Right forelimb (tissue), 1 donor: ENCODE data around the gene KCNK2.

ENCODE experiments used
- DNase-seq: peaks from one replicate; pipeline ENCODE4 v3.0.0-alpha.2; 2018

KCNK2 gene, protein sequence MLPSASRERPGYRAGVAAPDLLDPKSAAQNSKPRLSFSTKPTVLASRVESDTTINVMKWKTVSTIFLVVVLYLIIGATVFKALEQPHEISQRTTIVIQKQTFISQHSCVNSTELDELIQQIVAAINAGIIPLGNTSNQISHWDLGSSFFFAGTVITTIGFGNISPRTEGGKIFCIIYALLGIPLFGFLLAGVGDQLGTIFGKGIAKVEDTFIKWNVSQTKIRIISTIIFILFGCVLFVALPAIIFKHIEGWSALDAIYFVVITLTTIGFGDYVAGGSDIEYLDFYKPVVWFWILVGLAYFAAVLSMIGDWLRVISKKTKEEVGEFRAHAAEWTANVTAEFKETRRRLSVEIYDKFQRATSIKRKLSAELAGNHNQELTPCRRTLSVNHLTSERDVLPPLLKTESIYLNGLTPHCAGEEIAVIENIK

GRCh38 chr1:215082532-215083382 lies at the start of gene KCNK2:
TSS of gene KCNK2 (plus strand) at chr1:215082737. CDS start at chr1:215083386, 649 bp downstream.
- peak; percentile 72 for DNase-seq

- DNase-seq = no peak
Observed at GRCh38 chr1:215032911-215033526, 49.5 kb upstream of the KCNK2 start.

GRCh38 chr1:215040190-215040589 lies 42.3 kb upstream of the KCNK2 start:
- no peak for DNase-seq

DNA sequence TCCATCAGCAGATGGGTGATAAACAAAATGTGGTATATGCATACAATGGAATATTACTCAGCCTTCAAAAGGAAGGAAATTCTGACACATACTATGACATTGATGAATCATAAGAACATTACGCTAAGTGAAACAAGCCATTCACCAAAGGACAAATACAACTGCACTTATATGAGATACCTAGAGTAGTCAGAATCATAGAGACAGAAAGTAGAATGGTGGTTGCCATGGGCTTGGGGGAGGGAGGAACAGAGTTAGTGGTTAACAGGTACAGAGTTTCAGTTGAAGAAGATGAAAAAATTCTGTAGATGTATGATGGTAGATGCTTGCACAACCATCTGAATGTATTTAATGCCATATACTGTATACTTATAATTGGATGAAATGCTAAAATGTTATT lies 39.1 kb upstream of the KCNK2 start:
- no peak for DNase-seq

DNA sequence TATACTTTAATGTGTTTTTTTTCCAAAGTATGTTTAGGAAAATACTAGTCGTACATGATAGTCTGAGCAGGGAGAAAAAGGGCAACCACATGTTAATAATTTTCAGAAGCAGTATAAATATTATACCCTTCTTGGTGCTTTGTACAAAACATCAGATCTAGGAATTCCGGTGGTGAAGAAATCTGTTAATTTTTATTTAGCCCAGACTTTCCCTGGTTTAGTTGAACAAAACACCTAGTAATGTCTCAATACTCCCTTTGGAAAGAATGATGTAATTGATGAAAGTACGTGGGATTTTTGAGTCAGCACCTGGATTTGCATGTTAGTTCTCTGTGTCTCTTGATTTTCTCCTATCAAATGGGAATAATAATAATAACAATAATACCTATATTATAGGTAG lies 38.4 kb upstream of the KCNK2 start:
- no peak for DNase-seq

- no peak for DNase-seq
Observed at GRCh38 chr1:215045698-215046308, 36.7 kb upstream of the KCNK2 start.

GRCh38 chr1:215052256-215053015 lies 30.1 kb upstream of the KCNK2 start:
- DNase-seq = no peak

DNA sequence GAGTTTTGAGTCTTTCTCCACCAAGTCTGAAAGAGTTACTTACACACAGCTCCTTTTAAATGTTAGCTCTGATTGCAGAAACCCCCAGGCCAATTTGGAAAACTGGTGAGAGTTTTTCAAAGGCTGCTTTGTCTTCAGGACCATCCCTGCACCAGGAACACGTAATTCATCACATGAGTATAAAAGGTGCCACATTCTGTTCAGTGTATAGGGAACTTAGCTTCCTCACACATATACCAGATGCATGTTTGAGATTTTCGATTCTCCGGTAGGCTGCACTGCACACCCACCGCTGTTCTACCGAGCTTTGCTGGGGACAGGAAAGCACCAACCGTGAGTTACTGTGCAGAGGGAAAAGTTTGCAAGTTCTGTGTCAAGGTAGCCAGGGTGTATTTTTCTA lies 28.3 kb upstream of the KCNK2 start:
- no peak for DNase-seq

- DNase-seq = no peak
Observed at GRCh38 chr1:215055281-215055935, 27.1 kb upstream of the KCNK2 start.

DNA sequence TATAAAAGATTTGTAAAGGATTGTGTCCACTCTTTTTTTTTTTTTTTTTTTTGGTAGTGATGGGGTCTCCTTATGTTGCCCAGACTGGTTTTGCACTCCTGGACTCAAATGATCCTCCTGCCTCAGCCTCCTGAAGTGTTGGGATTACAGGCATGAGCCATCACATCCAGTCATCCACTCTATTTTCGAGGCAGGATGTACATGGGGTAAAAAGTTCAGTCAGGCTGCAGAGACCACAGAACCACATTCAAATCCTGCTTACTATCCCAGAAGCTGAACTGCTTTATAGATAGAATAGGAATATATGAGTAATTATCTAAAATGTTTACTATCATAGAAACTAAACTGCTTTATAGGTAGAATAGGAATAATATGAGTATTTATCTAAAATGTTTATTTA lies 26.0 kb upstream of the KCNK2 start:
- no peak for DNase-seq

DNA sequence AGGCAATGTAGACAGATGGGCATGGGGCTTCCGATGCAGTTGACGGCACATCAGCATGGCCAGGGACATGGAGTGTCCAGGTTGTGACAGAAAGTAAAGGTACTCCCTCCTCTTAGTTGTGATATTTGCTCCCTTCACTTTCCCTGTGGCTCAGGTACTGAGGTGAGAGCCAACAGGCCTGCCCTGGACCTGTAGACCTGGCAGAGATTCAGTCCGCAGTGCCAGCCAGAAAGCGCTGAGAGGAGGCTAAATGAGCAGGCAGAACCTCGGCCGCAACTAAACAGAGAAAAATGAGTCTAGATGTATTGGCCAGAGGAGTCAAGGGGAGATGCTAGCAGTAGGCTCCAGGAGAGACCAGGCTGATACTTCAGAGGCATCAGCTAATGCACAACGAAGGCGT lies 22.6 kb upstream of the KCNK2 start:
- no peak for DNase-seq

- DNase-seq = no peak
Observed at GRCh38 chr1:215064327-215064726, 18.2 kb upstream of the KCNK2 start.

DNA sequence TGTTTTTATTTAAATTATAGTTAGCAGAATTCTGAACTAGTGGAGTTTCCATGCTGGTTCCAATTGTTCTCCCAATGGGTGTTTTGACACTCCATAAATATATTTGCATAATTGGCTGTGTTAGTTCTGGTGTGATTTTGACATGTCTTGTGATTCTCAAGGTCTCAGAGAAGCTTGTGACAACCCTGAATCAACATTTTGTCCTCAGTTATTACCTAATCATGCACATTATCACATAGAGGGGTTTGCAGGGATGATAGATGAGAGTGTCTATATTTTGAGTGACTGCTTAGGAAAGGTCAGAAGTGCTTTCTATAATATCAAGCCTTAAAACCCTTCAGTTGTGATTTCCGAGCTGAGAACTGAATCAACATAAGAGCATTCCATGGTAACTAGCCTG lies 11.5 kb upstream of the KCNK2 start:
- DNase-seq = no peak

GRCh38 chr1:215076322-215076721 lies 6.2 kb upstream of the KCNK2 start:
- no peak for DNase-seq

DNA sequence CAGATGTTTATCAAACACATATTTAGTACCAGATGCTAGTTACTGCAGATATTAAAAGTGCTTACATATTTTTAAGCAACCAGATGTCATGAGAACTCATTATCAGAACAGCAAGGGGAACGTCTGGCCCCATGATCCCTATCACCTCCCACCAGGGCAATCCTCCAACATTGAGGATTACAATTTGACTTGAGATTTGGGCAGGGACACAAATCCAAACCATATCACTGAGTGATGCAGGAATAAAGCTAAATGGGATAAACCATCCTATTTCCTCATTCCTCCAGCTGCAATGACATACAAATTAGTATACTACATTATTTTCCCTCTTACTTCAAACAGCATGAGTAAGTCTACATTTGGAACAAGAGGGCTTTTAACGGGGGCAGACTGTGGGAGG lies 3.1 kb upstream of the KCNK2 start:
- DNase-seq = no peak

GRCh38 chr1:215081661-215082531 lies 641 bp upstream of the KCNK2 start:
- DNase-seq = no peak

DNA sequence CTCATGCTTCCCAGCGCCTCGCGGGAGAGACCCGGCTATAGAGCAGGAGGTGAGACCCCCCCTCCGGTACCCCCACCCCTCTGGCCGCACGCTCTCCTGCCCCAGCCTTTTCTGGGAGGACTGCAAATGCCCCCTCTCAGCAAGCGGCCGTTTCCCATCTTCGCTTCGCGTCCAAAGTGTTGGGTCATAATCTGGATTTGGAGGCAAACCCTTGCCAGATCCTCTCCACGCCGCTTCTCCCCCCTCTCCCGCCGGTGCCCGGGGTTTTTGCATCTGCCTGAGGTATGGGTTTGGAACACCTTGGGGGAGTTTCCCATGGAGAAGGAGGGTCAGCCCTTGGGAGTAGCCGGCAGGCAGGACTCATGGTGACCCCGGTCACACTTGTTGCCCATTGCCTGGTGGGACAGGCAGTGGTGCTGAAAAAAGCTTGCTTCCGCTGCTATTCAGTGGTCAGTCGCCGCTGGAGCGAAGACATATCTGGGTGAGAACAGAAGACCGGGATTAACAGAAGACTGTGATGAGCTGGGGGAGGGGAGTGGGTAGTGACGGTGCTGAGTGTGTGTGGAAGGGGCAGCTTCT lies 935 bp downstream of the KCNK2 start:
- peak; percentile 60 for DNase-seq

DNA sequence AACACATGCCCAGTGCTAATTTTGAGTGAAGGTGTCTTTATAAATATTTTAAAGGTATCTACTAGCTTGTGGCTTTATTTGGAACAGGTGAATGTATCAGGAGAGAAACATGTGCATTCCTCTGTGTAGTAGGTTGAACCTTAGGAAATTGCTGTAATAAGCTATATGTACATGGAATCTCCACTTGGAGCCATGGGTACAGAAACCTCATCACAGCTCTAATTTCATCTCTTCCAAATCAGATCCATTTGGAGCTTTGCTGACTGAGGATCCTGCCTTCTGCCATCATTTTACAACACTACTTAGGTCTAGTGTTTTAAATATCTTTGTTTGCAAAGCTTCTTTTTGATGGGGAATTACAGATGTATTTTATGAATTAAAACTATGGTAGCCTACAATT lies 2.1 kb downstream of the KCNK2 start:
- no peak for DNase-seq

DNA sequence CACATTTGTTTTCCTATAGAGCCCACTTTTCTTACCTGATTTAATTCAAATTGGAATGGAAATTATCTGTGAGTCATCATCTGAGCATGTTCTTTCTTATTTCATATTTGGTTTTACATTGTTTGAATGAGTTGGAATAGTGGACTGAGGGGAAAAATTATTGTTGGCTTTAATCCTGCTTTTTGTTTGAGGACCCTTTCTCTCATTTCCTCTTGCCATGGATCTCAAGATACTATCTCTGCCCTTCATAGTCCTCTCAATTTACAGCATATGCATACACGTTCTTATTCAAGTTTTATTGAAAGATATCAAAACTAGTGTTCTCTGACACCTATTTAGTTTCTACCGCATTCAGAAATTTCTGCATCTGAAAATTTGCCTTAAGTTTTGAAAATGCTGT lies 5.1 kb downstream of the KCNK2 start:
- DNase-seq = no peak

- DNase-seq = no peak
Observed at GRCh38 chr1:215094381-215094780, 11.8 kb downstream of the KCNK2 start.
